Panc1 (cell line): ENCODE measurements around the gene PLCD1. TPM values are rescaled to one million over a fixed set of nuclear protein-coding genes. Genes with fewer than 3 reads are reported as not detected.

Experiments
- ATAC-seq: fragments of 200-7000 bp; cut with Tn5 transposase; 2 replicates; pipeline ENCODE4 v1.9.1; 2020; ENCODE audit warnings: mild to moderate bottlenecking, moderate library complexity
- BruUV-seq: library from RNA; stranded (reverse); fragments of 400-500 nt; replicated peaks from 2 replicates; lab custom pipeline; 2021; lab: Mats Ljungman, UMichigan
- CTCF ChIA-PET: fragments of 300-600 bp; sonication (Branson Sonifier 250); formaldehyde crosslinking; loops from one replicate; lab custom pipeline; 2022; ENCODE audit warnings: antibody characterized with exemption; lab: Charles Lee
- POLR2A ChIA-PET: fragments of 300-600 bp; sonication (Branson Sonifier 250); formaldehyde crosslinking; loops from one replicate; lab custom pipeline; 2022; ENCODE audit warnings: antibody characterized with exemption; lab: Charles Lee
- DNase-seq: peaks from one replicate; pipeline ENCODE4 v3.0.0-alpha.2; 2010; ENCODE audit warnings: low read depth, low spot score
- H3K27ac ChIP-seq: 2 replicates; pipeline ENCODE4 v1.5.1; 2011; ENCODE audit warnings: mild to moderate bottlenecking, low read length, inconsistent platforms
- H3K27me3 ChIP-seq: fragments of 200-500 bp; sonication (Bioruptor generic); 2 replicates; pipeline ENCODE4 v1.6.0; 2014; ENCODE audit warnings: low read length, inconsistent platforms; ENCODE audit not compliant: control insufficient read depth, insufficient read depth
- H3K36me3 ChIP-seq: fragments of 200-500 bp; sonication (Bioruptor generic); 2 replicates; pipeline ENCODE4 v1.5.1; 2014; ENCODE audit warnings: inconsistent platforms, mild to moderate bottlenecking, low read length, moderate library complexity; ENCODE audit not compliant: control insufficient read depth, insufficient read depth
- H3K4me1 ChIP-seq: 2 replicates; pipeline ENCODE4 v1.5.1; 2011; ENCODE audit warnings: inconsistent platforms, mild to moderate bottlenecking, low read length, moderate library complexity; ENCODE audit not compliant: control insufficient read depth, insufficient read depth
- H3K4me3 ChIP-seq, 2 experiments: 2 replicates each; pipeline ENCODE4 v1.5.1; 2011 to 2012; ENCODE audit warnings: low read depth in 2 of 2, low read length in 2 of 2, mild to moderate bottlenecking in 2 of 2, inconsistent platforms in 1 of 2, moderate library complexity in 1 of 2
- H3K9me3 ChIP-seq: fragments of 200-500 bp; sonication (Bioruptor generic); 2 replicates; pipeline ENCODE4 v1.5.1; 2014; ENCODE audit warnings: low read depth, mild to moderate bottlenecking, inconsistent platforms, low read length, moderate library complexity; ENCODE audit not compliant: control insufficient read depth, insufficient read depth
- CTCF ChIP-seq: fragments of 450-650 bp; IDR thresholded peaks from 2 replicates; pipeline ENCODE4 v1.5.1; 2017; ENCODE audit warnings: mild to moderate bottlenecking
- POLR2AphosphoS5 ChIP-seq: IDR thresholded peaks from 2 replicates; pipeline ENCODE4 v1.6.1; 2012; ENCODE audit warnings: mild to moderate bottlenecking, low read depth, low read length, moderate library complexity
- REST ChIP-seq, 2 experiments: IDR thresholded peaks; 2 replicates each; pipeline ENCODE4 v1.6.1; 2011 to 2012; ENCODE audit warnings: low read depth in 2 of 2, control low read depth in 1 of 2, low read length in 1 of 2, mild to moderate bottlenecking in 1 of 2, moderate library complexity in 1 of 2; ENCODE audit not compliant: insufficient read depth in 1 of 2
- SIN3A ChIP-seq: IDR thresholded peaks from 2 replicates; pipeline ENCODE4 v1.6.1; 2012; ENCODE audit warnings: low read depth, mild to moderate bottlenecking, low read length, moderate library complexity, borderline replicate concordance; ENCODE audit not compliant: insufficient read depth
- TCF7L2 ChIP-seq: IDR thresholded peaks from 2 replicates; pipeline ENCODE4 v1.6.1; 2011; ENCODE audit warnings: mild to moderate bottlenecking, low read depth, low read length, inconsistent platforms
- in situ Hi-C: cut with HindIII; loops from 2 replicates; pipeline ENCODE4 v1.10.0; 2016; ENCODE audit warnings: low sequenced_read_pairs, low pct_unique_long_range_greater_than_20kb
- intact Hi-C: fragments of 100-400 bp; cut with micrococcal nuclease; formaldehyde crosslinking; loops from one replicate; pipeline ENCODE4 v1.10.0; 2022; ENCODE audit not compliant: unreplicated experiment
- total RNA-seq: library from RNA; stranded (reverse); gene quantifications from one replicate; pipeline ENCODE4 v1.2.1, GENCODE V29; 2021; ENCODE audit not compliant: unreplicated experiment

Gene PLCD1
- total RNA-seq, 1 experiment from 2014 or later = 1.8 TPM

DNA sequence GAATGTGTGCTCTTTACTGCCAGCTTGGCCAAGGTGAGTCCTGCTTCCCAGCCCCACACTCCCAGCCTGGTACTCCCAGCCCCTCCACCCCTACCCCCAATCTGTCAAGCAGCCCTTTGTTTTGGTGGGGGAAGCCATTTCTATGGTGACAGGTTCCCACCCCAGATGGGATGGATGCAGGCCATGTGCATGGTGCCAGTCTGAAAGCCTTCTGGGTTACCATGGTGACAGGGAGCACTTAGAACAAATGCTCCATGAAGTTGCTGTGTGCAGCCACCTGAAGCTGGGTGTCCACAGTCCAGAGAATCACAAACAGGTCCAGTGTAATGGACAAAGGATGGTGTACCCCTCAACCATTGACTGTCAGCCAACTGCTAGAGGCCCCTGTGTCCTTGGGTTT, 58.0 kb downstream of the PLCD1 start:
- DNase-seq (no peak), ATAC-seq (no peak)
- no peaks in the 10 kb centered on the region for H3K36me3 ChIP-seq
- TF ChIP-seq SIN3A = no peak
- TF ChIP-seq REST (IDR thresholded peaks at IDR 0.05; ENCODE audit: insufficient read depth in 1 of 2, low read depth in 2 of 2, low read length in 1 of 2) = no peak
- no peak for TF ChIP-seq TCF7L2
- BruUV-seq = no TSS peak
- no peak overlapping the region for H3K4me3 ChIP-seq
- no peaks in the 10 kb centered on the region for H3K9me3 ChIP-seq
- intact Hi-C loops (no loop called here), in situ Hi-C loops (no loop called here)
- ChIA-PET POLR2A (no interaction called here), CTCF (no interaction called here)
- H3K27ac ChIP-seq = no peak overlapping the region
- no peaks in the 10 kb centered on the region for H3K4me1 ChIP-seq
- no peaks in the 10 kb centered on the region for H3K27me3 ChIP-seq

DNA sequence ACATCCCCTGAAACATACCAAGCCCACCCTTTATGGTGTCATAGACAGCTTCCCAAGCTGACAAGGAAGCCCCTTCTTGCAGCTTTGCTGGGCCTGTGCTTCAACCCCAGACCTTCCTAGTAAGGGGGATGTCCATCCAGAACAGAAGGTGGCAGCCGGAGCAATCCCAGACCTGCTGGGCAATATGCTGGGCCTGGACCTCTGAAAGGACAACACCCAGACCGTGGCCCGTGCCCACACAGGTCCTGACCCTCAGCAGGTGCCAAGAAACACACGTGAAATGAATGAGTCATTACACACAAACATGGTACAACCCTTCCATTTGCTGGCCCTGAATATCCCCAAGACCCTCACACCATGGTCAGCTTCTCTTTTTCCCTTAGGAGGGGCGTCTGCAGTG, 58.6 kb downstream of the PLCD1 start:
- POLR2A ChIA-PET = no interaction called here
- intact Hi-C loops = no loop called here
- CTCF ChIA-PET = no interaction called here

More for the DNA sequence above, 58.6 kb downstream of the PLCD1 start:
- H3K4me3 ChIP-seq = no peak overlapping the region
- ATAC-seq (no peak), DNase-seq (no peak)
- TF ChIP-seq REST (IDR thresholded peaks at IDR 0.05; ENCODE audit: insufficient read depth in 1 of 2, low read depth in 2 of 2, low read length in 1 of 2) = no peak
- TF ChIP-seq TCF7L2 = no peak
- TF ChIP-seq CTCF = no peak
- no peak for TF ChIP-seq SIN3A
- no peak for TF ChIP-seq POLR2AphosphoS5
- no peaks in the 10 kb centered on the region for H3K27me3 ChIP-seq
- H3K27ac ChIP-seq = no peak overlapping the region
- no peaks in the 10 kb centered on the region for H3K9me3 ChIP-seq
- no TSS peak for BruUV-seq
- no peaks in the 10 kb centered on the region for H3K4me1 ChIP-seq
- in situ Hi-C loops = no loop called here
- no peaks in the 10 kb centered on the region for H3K36me3 ChIP-seq
